Adrenal gland (tissue), 5 donors: ENCODE results near the gene GRID1.

Source experiments
- CTCF ChIP-seq, 6 experiments: fragments of 450-650 bp in 4 of 6; fragments of 200-600 bp in 2 of 6; sonication (generic) in 1 of 6; IDR thresholded peaks; 1 replicate in 5 of 6; 2 replicates in 1 of 6; pipeline versions ENCODE4 v1.5.1 to v1.8.0; 2016 to 2021; ENCODE audit warnings: antibody characterized with exemption in 6 of 6, mild to moderate bottlenecking in 2 of 6, moderate library complexity in 1 of 6
- POLR2A ChIP-seq, 2 donors: fragments of 450-650 bp; IDR thresholded peaks; one replicate each; pipeline ENCODE4 v1.6.1; 2017; ENCODE audit warnings: antibody characterized with exemption in 2 of 2, mild to moderate bottlenecking in 2 of 2, moderate library complexity in 1 of 2
- donor health status: DM: no; HTN: no; CAD: no.

- TF ChIP-seq CTCF (IDR thresholded peaks at IDR 0.05) (no peak), POLR2A (IDR thresholded peaks at IDR 0.05) (no peak)
Observed at GRCh38 chr10:86415116-86415515, 48.5 kb upstream of the GRID1 start.
